Vagina (tissue), 2 donors: Measurements from ENCODE around the gene PHLDA3. TPM values are rescaled to one million over a fixed set of nuclear protein-coding genes. Genes with fewer than 3 reads are reported as not detected.

Source experiments
- DNase-seq, 2 donors: peaks; one replicate each; pipeline ENCODE4 v3.0.0-alpha.2; 2017; ENCODE audit errors: extremely low spot score in 2 of 2
- H3K27ac ChIP-seq: fragments of 200-600 bp; sonication (generic); one replicate; pipeline ENCODE4 v1.5.1; 2019
- H3K27me3 ChIP-seq: fragments of 200-600 bp; sonication (generic); one replicate; pipeline ENCODE4 v1.5.1; 2019
- H3K36me3 ChIP-seq, 2 donors: fragments of 200-600 bp; sonication (generic); one replicate each; pipeline ENCODE4 v1.5.1; 2017 to 2019
- H3K4me1 ChIP-seq: fragments of 200-600 bp; sonication (generic); one replicate; pipeline ENCODE4 v1.5.1; 2019
- H3K4me3 ChIP-seq, 2 donors: fragments of 200-600 bp; sonication (generic); 1 replicate in 1 of 2; 2 replicates in 1 of 2; pipeline ENCODE4 v1.5.1; 2016 to 2019
- H3K9me3 ChIP-seq: fragments of 200-600 bp; sonication (generic); one replicate; pipeline ENCODE4 v1.5.1; 2019
- CTCF ChIP-seq, 3 experiments: fragments of 450-650 bp in 2 of 3; fragments of 200-600 bp in 1 of 3; sonication (generic) in 1 of 3; IDR thresholded peaks; one replicate each; pipeline ENCODE4 v1.5.1; 2017 to 2019; ENCODE audit warnings: antibody characterized with exemption in 3 of 3, mild to moderate bottlenecking in 2 of 3, moderate library complexity in 2 of 3
- POLR2A ChIP-seq, 2 donors: fragments of 450-650 bp; IDR thresholded peaks; one replicate each; pipeline ENCODE4 v1.6.1; 2017; ENCODE audit warnings: antibody characterized with exemption in 2 of 2, mild to moderate bottlenecking in 2 of 2, moderate library complexity in 2 of 2
- POLR2AphosphoS5 ChIP-seq, 2 donors: sonication (generic); formaldehyde crosslinking; IDR thresholded peaks; one replicate each; pipeline ENCODE4 v1.9.0; 2017; ENCODE audit warnings: antibody characterized with exemption in 2 of 2, mild to moderate bottlenecking in 2 of 2, low read depth in 1 of 2; ENCODE audit not compliant: insufficient read depth in 1 of 2
- intact Hi-C: fragments of 100-400 bp; cut with DNase I; formaldehyde crosslinking; loops from one replicate; pipeline ENCODE4 v1.15.1; 2023
- total RNA-seq: library from RNA; depleted of rRNA; stranded (reverse); fragments of >200 nt; gene quantifications from one replicate; pipeline ENCODE4 v1.2.3, GENCODE V29; 2016

The PHLDA3 gene
- total RNA-seq, 1 donor from 2014 or later, result 80.5 TPM

GRCh38 chr1:201454608-201455007 is 14.4 kb downstream of the PHLDA3 start:
- DNase-seq, result no peak
- TF ChIP-seq POLR2A (IDR thresholded peaks at IDR 0.05) (no peak), CTCF (IDR thresholded peaks at IDR 0.05) (no peak), POLR2AphosphoS5 (IDR thresholded peaks at IDR 0.05; ENCODE audit: insufficient read depth in 1 of 2, low read depth in 1 of 2) (no peak)
- Histone ChIP-seq H3K36me3 (no peaks in the 10 kb centered on the region), H3K9me3 (no peaks in the 10 kb centered on the region), H3K27ac (peak overlapping the region; percentile 74), H3K4me1 (peaks cover 57% of the 10 kb centered on the region), H3K27me3 (no peaks in the 10 kb centered on the region), H3K4me3 (no peak overlapping the region)
- intact Hi-C loops, result no loop called here

- intact Hi-C loops, result no loop called here
- Histone ChIP-seq H3K27ac (no peak overlapping the region), H3K27me3 (no peaks in the 10 kb centered on the region), H3K9me3 (no peaks in the 10 kb centered on the region), H3K36me3 (no peaks in the 10 kb centered on the region), H3K4me1 (peaks cover 63% of the 10 kb centered on the region), H3K4me3 (no peak overlapping the region)
- TF ChIP-seq POLR2AphosphoS5 (IDR thresholded peaks at IDR 0.05; ENCODE audit: insufficient read depth in 1 of 2, low read depth in 1 of 2), result no peak
- TF ChIP-seq POLR2A (IDR thresholded peaks at IDR 0.05), result no peak
- no peak for TF ChIP-seq CTCF (IDR thresholded peaks at IDR 0.05)
- no peak for DNase-seq
Measured at GRCh38 chr1:201452866-201453265, 16.1 kb downstream of the PHLDA3 start.

- H3K27me3 ChIP-seq, result no peaks in the 10 kb centered on the region
- H3K9me3 ChIP-seq, result no peaks in the 10 kb centered on the region
- TF ChIP-seq POLR2AphosphoS5 (IDR thresholded peaks at IDR 0.05; ENCODE audit: insufficient read depth in 1 of 2, low read depth in 1 of 2) (peak; percentile 25 to 67), CTCF (IDR thresholded peaks at IDR 0.05) (no peak), POLR2A (IDR thresholded peaks at IDR 0.05) (no peak)
- H3K27ac ChIP-seq, result peak overlapping the region; percentile 83
- H3K36me3 ChIP-seq, result no peaks in the 10 kb centered on the region
- peak overlapping the region in 1 of 2 donors; percentile 20 for H3K4me3 ChIP-seq
- no peak for DNase-seq
- intact Hi-C loops, result no loop called here
- peaks cover 43% of the 10 kb centered on the region for H3K4me1 ChIP-seq
Measured at GRCh38 chr1:201450721-201451291, 18.2 kb downstream of the PHLDA3 start.

DNA sequence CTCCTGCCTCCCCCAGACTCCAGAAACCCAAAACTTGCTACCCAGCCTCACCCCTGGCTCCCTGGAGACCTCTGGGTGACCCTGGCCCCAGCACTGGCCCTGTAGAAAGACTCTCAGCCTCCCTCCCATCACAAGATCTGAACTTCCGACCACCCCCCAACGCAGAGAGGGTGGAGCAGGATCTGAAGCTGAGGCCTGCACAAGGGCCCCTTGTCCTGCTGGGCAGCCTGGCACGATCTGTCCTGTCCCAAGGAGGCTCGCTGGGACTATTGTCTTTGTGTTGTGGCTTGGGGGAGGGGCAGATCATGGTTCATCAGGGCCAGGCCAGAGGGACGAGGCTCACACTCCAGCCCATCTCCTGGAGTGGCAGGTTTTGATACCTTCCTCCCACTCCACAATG is 20.0 kb downstream of the PHLDA3 start:
- peak in 1 of 2 donors; percentile 17 for TF ChIP-seq POLR2AphosphoS5 (IDR thresholded peaks at IDR 0.05; ENCODE audit: insufficient read depth in 1 of 2, low read depth in 1 of 2)
- TF ChIP-seq CTCF (IDR thresholded peaks at IDR 0.05), result no peak
- Histone ChIP-seq H3K9me3 (no peaks in the 10 kb centered on the region), H3K36me3 (no peaks in the 10 kb centered on the region), H3K27me3 (no peaks in the 10 kb centered on the region), H3K27ac (peak overlapping the region; percentile 36), H3K4me1 (peaks cover 37% of the 10 kb centered on the region), H3K4me3 (no peak overlapping the region)
- intact Hi-C loops, result loop anchor here (5.0 kb wide), 1 partner anchor 33 kb away; no protein-coding TSS in a partner anchor
- no peak for DNase-seq
